OCI-LY7 (cell line): ENCODE measurements around the gene DLG5. TPM values are rescaled to one million over a fixed set of nuclear protein-coding genes. Genes with fewer than 3 reads are reported as not detected.

ENCODE experiments used
- BruUV-seq: library from RNA; stranded (reverse); fragments of 400-500 nt; replicated peaks from 2 replicates; lab custom pipeline; 2021; lab: Mats Ljungman, UMichigan
- CTCF ChIA-PET: fragments of 300-600 bp; sonication (Branson Sonifier 250); formaldehyde crosslinking; loops from one replicate; lab custom pipeline; 2022; ENCODE audit warnings: antibody characterized with exemption; ENCODE audit not compliant: unreplicated experiment; lab: Charles Lee
- POLR2A ChIA-PET: fragments of 300-600 bp; sonication (Branson Sonifier 250); formaldehyde crosslinking; loops from one replicate; lab custom pipeline; 2022; ENCODE audit warnings: antibody characterized with exemption; lab: Charles Lee
- DNase-seq: peaks from one replicate; pipeline ENCODE4 v3.0.0-alpha.2; 2015; ENCODE audit warnings: low spot score
- H2AFZ ChIP-seq: fragments of 200-600 bp; sonication (generic), shearing (Covaris generic); 2 replicates; pipeline ENCODE4 v1.6.1; 2014; ENCODE audit warnings: mild to moderate bottlenecking, antibody characterized with exemption, low read length, moderate library complexity
- H3K27ac ChIP-seq: fragments of 200-600 bp; sonication (generic); 2 replicates; pipeline ENCODE4 v1.5.1; 2014; ENCODE audit warnings: mixed run types, low read depth, mild to moderate bottlenecking, moderate library complexity, low read length, inconsistent platforms; ENCODE audit not compliant: poor library complexity, severe bottlenecking
- H3K36me3 ChIP-seq: fragments of 200-600 bp; sonication (generic); 2 replicates; pipeline ENCODE4 v1.6.1; 2014; ENCODE audit warnings: mild to moderate bottlenecking, antibody characterized with exemption, low read length, moderate library complexity, mixed read lengths; ENCODE audit not compliant: insufficient read depth
- H3K4me1 ChIP-seq: fragments of 200-600 bp; sonication (generic); 2 replicates; pipeline ENCODE4 v1.5.1; 2014; ENCODE audit warnings: mild to moderate bottlenecking, low read length; ENCODE audit not compliant: insufficient read depth, poor library complexity, severe bottlenecking
- H3K4me2 ChIP-seq: fragments of 200-600 bp; sonication (generic); 2 replicates; pipeline ENCODE4 v1.6.1; 2014; ENCODE audit warnings: mild to moderate bottlenecking, low read length
- H3K4me3 ChIP-seq: fragments of 200-600 bp; sonication (generic); 2 replicates; pipeline ENCODE4 v1.5.1; 2014; ENCODE audit warnings: mild to moderate bottlenecking, low read depth, low read length; ENCODE audit not compliant: poor library complexity, severe bottlenecking
- H3K79me2 ChIP-seq: fragments of 200-600 bp; sonication (generic); 2 replicates; pipeline ENCODE4 v1.6.1; 2016; ENCODE audit warnings: low read depth, mild to moderate bottlenecking, low read length, moderate library complexity, mixed read lengths; ENCODE audit not compliant: insufficient read depth
- H3K9me2 ChIP-seq: fragments of 200-600 bp; sonication (generic); 2 replicates; pipeline ENCODE4 v1.6.1; 2016; ENCODE audit warnings: mild to moderate bottlenecking, low read length, mixed read lengths; ENCODE audit not compliant: insufficient read depth
- H3K9me3 ChIP-seq: fragments of 200-600 bp; sonication (generic); 2 replicates; pipeline ENCODE4 v1.6.1; 2014; ENCODE audit warnings: mild to moderate bottlenecking, mixed run types, low read length, mixed read lengths
- H4K20me1 ChIP-seq: fragments of 200-600 bp; sonication (generic); 2 replicates; pipeline ENCODE4 v1.6.1; 2014; ENCODE audit warnings: mild to moderate bottlenecking, antibody characterized with exemption, low read length, moderate library complexity, mixed read lengths; ENCODE audit not compliant: insufficient read depth
- CTCF ChIP-seq: fragments of 200-600 bp; sonication (generic); conservative IDR thresholded peaks from 2 replicates; pipeline ENCODE4 v1.5.1; 2014; ENCODE audit warnings: mild to moderate bottlenecking, antibody characterized with exemption, low read length, moderate library complexity, mixed read lengths
- EZH2phosphoT487 ChIP-seq: fragments of 200-600 bp; sonication (generic); IDR thresholded peaks from 2 replicates; pipeline ENCODE4 v1.6.1; 2018; ENCODE audit warnings: low read depth, borderline replicate concordance, mild to moderate bottlenecking, mixed run types, antibody characterized with exemption, low read length, moderate library complexity, mixed read lengths
- intact Hi-C: fragments of 100-400 bp; cut with micrococcal nuclease; formaldehyde crosslinking; loops from one replicate; pipeline ENCODE4 v1.10.0; 2022; ENCODE audit not compliant: unreplicated experiment
- total RNA-seq, 2 experiments: library from RNA; depleted of rRNA in 1 of 2; stranded (reverse); fragments of >200 nt in 1 of 2; shearing (Covaris generic) in 1 of 2; gene quantifications; 2 replicates each; pipeline ENCODE4 v1.2.3, GENCODE V29; 2014 to 2022

DLG5 gene
- total RNA-seq, 2 experiments from 2014 or later: 0.27 TPM; not detected in 1

- TF ChIP-seq CTCF: no peak
- TF ChIP-seq EZH2phosphoT487: no peak
- no peak overlapping the region for H2AFZ ChIP-seq
- H3K9me3 ChIP-seq: no peaks in the 10 kb centered on the region
- no peak for DNase-seq
- ChIA-PET POLR2A (no interaction called here), CTCF (no interaction called here)
- no peaks in the 10 kb centered on the region for H3K36me3 ChIP-seq
- H3K4me1 ChIP-seq: no peaks in the 10 kb centered on the region
- no peak overlapping the region for H3K27ac ChIP-seq
- no TSS peak for BruUV-seq
- H3K79me2 ChIP-seq: no peaks in the 10 kb centered on the region
- H3K4me2 ChIP-seq: no peak overlapping the region
- no peaks in the 10 kb centered on the region for H3K9me2 ChIP-seq
- no peaks in the 10 kb centered on the region for H4K20me1 ChIP-seq
- intact Hi-C loops: no loop called here
- H3K4me3 ChIP-seq: no peak overlapping the region
Measured at GRCh38 chr10:77795426-77796055, 131.0 kb downstream of the DLG5 start.

- no TSS peak for BruUV-seq
- POLR2A ChIA-PET: no interaction called here
- H3K4me3 ChIP-seq: no peak overlapping the region
- CTCF ChIA-PET: no interaction called here
- no peaks in the 10 kb centered on the region for H3K9me2 ChIP-seq
- H2AFZ ChIP-seq: no peak overlapping the region
- H3K9me3 ChIP-seq: no peaks in the 10 kb centered on the region
- no peaks in the 10 kb centered on the region for H4K20me1 ChIP-seq
- no peak overlapping the region for H3K4me2 ChIP-seq
- intact Hi-C loops: no loop called here
- TF ChIP-seq CTCF: no peak
- TF ChIP-seq EZH2phosphoT487: no peak
- no peaks in the 10 kb centered on the region for H3K79me2 ChIP-seq
- H3K4me1 ChIP-seq: no peaks in the 10 kb centered on the region
- H3K27ac ChIP-seq: no peak overlapping the region
- H3K36me3 ChIP-seq: no peaks in the 10 kb centered on the region
- DNase-seq: no peak
Measured at GRCh38 chr10:77794256-77795142, 132.1 kb downstream of the DLG5 start.

- intact Hi-C loops: no loop called here
- no peak for DNase-seq
- Histone ChIP-seq H3K4me3 (no peak overlapping the region), H3K27ac (no peak overlapping the region), H3K9me2 (no peaks in the 10 kb centered on the region), H3K4me1 (no peaks in the 10 kb centered on the region), H3K79me2 (no peaks in the 10 kb centered on the region), H2AFZ (no peak overlapping the region), H3K36me3 (no peaks in the 10 kb centered on the region), H3K9me3 (no peaks in the 10 kb centered on the region), H4K20me1 (no peaks in the 10 kb centered on the region), H3K4me2 (no peak overlapping the region)
- ChIA-PET CTCF (no interaction called here), POLR2A (no interaction called here)
- no TSS peak for BruUV-seq
- TF ChIP-seq EZH2phosphoT487 (no peak), CTCF (no peak)
Measured at GRCh38 chr10:77793831-77794230, 132.7 kb downstream of the DLG5 start.
